DOHH2 (cell line): ENCODE data around the gene PRCC.
A peak's percentile ranks its signal among the peaks of the same experiment; 100 is the strongest.

Experiments used
- H3F3A ChIP-seq: fragments of 200-600 bp; sonication (generic), shearing (Covaris generic); 2 replicates; pipeline ENCODE4 v1.6.0; 2016; ENCODE audit warnings: antibody characterized with exemption, mild to moderate bottlenecking; ENCODE audit not compliant: control insufficient read depth, insufficient read depth
- H3K27ac ChIP-seq: fragments of 200-600 bp; sonication (generic); 2 replicates; pipeline ENCODE4 v1.5.1; 2014; ENCODE audit warnings: low read depth, mild to moderate bottlenecking, low read length, moderate library complexity
- H3K27me3 ChIP-seq: fragments of 200-600 bp; sonication (generic); 2 replicates; pipeline ENCODE4 v1.6.1; 2014; ENCODE audit warnings: mild to moderate bottlenecking, low read length, mixed read lengths; ENCODE audit not compliant: control insufficient read depth
- H3K36me3 ChIP-seq: fragments of 200-600 bp; sonication (generic); 2 replicates; pipeline ENCODE4 v1.6.1; 2014; ENCODE audit warnings: mild to moderate bottlenecking, low read length, moderate library complexity, mixed read lengths; ENCODE audit not compliant: control insufficient read depth
- H3K4me1 ChIP-seq: fragments of 200-600 bp; sonication (generic); 2 replicates; pipeline ENCODE4 v1.6.1; 2014; ENCODE audit warnings: mild to moderate bottlenecking, low read length, mixed read lengths; ENCODE audit not compliant: control insufficient read depth
- H3K4me2 ChIP-seq: fragments of 200-600 bp; sonication (generic); 2 replicates; pipeline ENCODE4 v1.6.0; 2014; ENCODE audit warnings: mild to moderate bottlenecking, low read length, moderate library complexity
- H3K4me3 ChIP-seq: fragments of 200-600 bp; sonication (generic); 2 replicates; pipeline ENCODE4 v1.5.1; 2014; ENCODE audit warnings: mild to moderate bottlenecking, low read length, mixed read lengths
- H3K79me2 ChIP-seq: fragments of 200-600 bp; sonication (generic); 2 replicates; pipeline ENCODE4 v1.6.1; 2014; ENCODE audit warnings: mild to moderate bottlenecking, low read length, mixed read lengths; ENCODE audit not compliant: control insufficient read depth
- H3K9me2 ChIP-seq: fragments of 200-600 bp; sonication (generic); replicated peaks from 2 replicates; pipeline ENCODE4 v1.6.1; 2014; ENCODE audit warnings: mild to moderate bottlenecking, low read length, mixed read lengths; ENCODE audit not compliant: control insufficient read depth
- H3K9me3 ChIP-seq: fragments of 200-600 bp; sonication (generic); 2 replicates; pipeline ENCODE4 v1.6.1; 2014; ENCODE audit warnings: antibody characterized with exemption, low read length, mixed read lengths; ENCODE audit not compliant: control insufficient read depth, insufficient read depth
- H4K20me1 ChIP-seq: fragments of 200-600 bp; sonication (generic); 2 replicates; pipeline ENCODE4 v1.6.0; 2014; ENCODE audit warnings: low read depth, mild to moderate bottlenecking, antibody characterized with exemption, low read length, moderate library complexity; ENCODE audit not compliant: control insufficient read depth, insufficient read depth
- CTCF ChIP-seq: fragments of 200-600 bp; sonication (generic); IDR thresholded peaks from one replicate; pipeline ENCODE4 v1.5.1; 2014; ENCODE audit warnings: antibody characterized with exemption, mild to moderate bottlenecking, low read depth, low read length; ENCODE audit not compliant: poor library complexity, severe bottlenecking
- EZH2phosphoT487 ChIP-seq: fragments of 200-600 bp; sonication (generic); IDR thresholded peaks from 2 replicates; pipeline ENCODE4 v1.6.1; 2017; ENCODE audit warnings: borderline replicate concordance, mild to moderate bottlenecking, antibody characterized with exemption, low read length, moderate library complexity, mixed read lengths

The PRCC gene

GRCh38 chr1:156811168-156811567 lies 43.8 kb downstream of the PRCC start:
- H3K27ac ChIP-seq: no peak overlapping the region
- no peak overlapping the region for H3K4me2 ChIP-seq
- H3K79me2 ChIP-seq: no peaks in the 10 kb centered on the region
- TF ChIP-seq CTCF (no peak), EZH2phosphoT487 (no peak)
- H3K9me2 ChIP-seq: no peaks in the 10 kb centered on the region
- H4K20me1 ChIP-seq: no peaks in the 10 kb centered on the region
- no peaks in the 10 kb centered on the region for H3K36me3 ChIP-seq
- no peaks in the 10 kb centered on the region for H3F3A ChIP-seq
- H3K9me3 ChIP-seq: no peaks in the 10 kb centered on the region
- H3K4me3 ChIP-seq: no peak overlapping the region
- H3K4me1 ChIP-seq: peaks cover 16% of the 10 kb centered on the region
- H3K27me3 ChIP-seq: no peaks in the 10 kb centered on the region

GRCh38 chr1:156812293-156812990 lies 45.1 kb downstream of the PRCC start:
- Histone ChIP-seq H4K20me1 (no peaks in the 10 kb centered on the region), H3K27ac (no peak overlapping the region), H3K27me3 (no peaks in the 10 kb centered on the region), H3K4me1 (peaks cover 27% of the 10 kb centered on the region), H3K4me2 (no peak overlapping the region), H3K36me3 (no peaks in the 10 kb centered on the region), H3K9me3 (no peaks in the 10 kb centered on the region), H3K4me3 (no peak overlapping the region), H3K79me2 (no peaks in the 10 kb centered on the region), H3K9me2 (no peaks in the 10 kb centered on the region), H3F3A (no peaks in the 10 kb centered on the region)
- TF ChIP-seq CTCF: no peak

GRCh38 chr1:156813298-156813697 lies 46.0 kb downstream of the PRCC start:
- Histone ChIP-seq H3K4me1 (peaks cover 27% of the 10 kb centered on the region), H3F3A (peaks cover 5% of the 10 kb centered on the region), H3K4me2 (peak overlapping the region; percentile 49), H3K27ac (no peak overlapping the region), H3K4me3 (peak overlapping the region; percentile 58), H4K20me1 (no peaks in the 10 kb centered on the region), H3K36me3 (no peaks in the 10 kb centered on the region), H3K79me2 (no peaks in the 10 kb centered on the region), H3K9me3 (no peaks in the 10 kb centered on the region), H3K27me3 (no peaks in the 10 kb centered on the region), H3K9me2 (no peaks in the 10 kb centered on the region)
- TF ChIP-seq EZH2phosphoT487: no peak
- no peak for TF ChIP-seq CTCF
